ENCODE data around the gene LGALS7. TPM values are rescaled to one million over a fixed set of nuclear protein-coding genes. Genes with fewer than 3 reads are reported as not detected.
"Not testable (repeated sequence)": the region's sequence is repeated elsewhere in the genome, so short reads cannot be mapped to it uniquely, and the experiment has no call there.

The LGALS7 gene
- total and polyA plus RNA-seq, 5 donors from 2014 or later = not detected

GRCh38 chr19:38763795-38764220 lies 9.5 kb downstream of the LGALS7 start:
- H3K27ac ChIP-seq (ENCODE audit: insufficient read depth, low read length, poor library complexity, severe bottlenecking) = no peak overlapping the region
- H3K27me3 Mint-ChIP-seq = peaks cover 7% of the 10 kb centered on the region
- H3K4me1 Mint-ChIP-seq = peaks cover 0 to 6% (median 2%) of the 10 kb centered on the region in 4 donors
- no peak for ATAC-seq (ENCODE audit: low read depth in 2 of 2)
- no peak overlapping the region for H3K4me3 Mint-ChIP-seq
- no peak for DNase-seq
- H3K36me3 Mint-ChIP-seq = no peaks in the 10 kb centered on the region
- no peaks in the 10 kb centered on the region for H3K4me1 ChIP-seq (ENCODE audit: control insufficient read depth, insufficient read depth, low read length, poor library complexity, severe bottlenecking)
- H3K36me3 ChIP-seq (ENCODE audit: control insufficient read depth, insufficient read depth, low read length) = no peaks in the 10 kb centered on the region
- H3K9me3 ChIP-seq (ENCODE audit: control insufficient read depth in 2 of 2, low read length in 2 of 2) = no peaks in the 10 kb centered on the region
- H3K4me3 ChIP-seq (ENCODE audit: low read depth, low read length) = no peak overlapping the region
- H3K9me3 Mint-ChIP-seq = no peaks in the 10 kb centered on the region
- H3K27ac Mint-ChIP-seq = no peak overlapping the region
- no peaks in the 10 kb centered on the region for H3K27me3 ChIP-seq (ENCODE audit: control insufficient read depth, insufficient read depth, low read length)

GRCh38 chr19:38761884-38762389 lies 11.4 kb downstream of the LGALS7 start:
- not testable (repeated sequence) for H3K4me3 Mint-ChIP-seq

GRCh38 chr19:38760805-38761517 lies 12.4 kb downstream of the LGALS7 start:
- not testable (repeated sequence) for H3K4me1 ChIP-seq (ENCODE audit: control insufficient read depth, insufficient read depth, low read length, poor library complexity, severe bottlenecking); H3K4me3 Mint-ChIP-seq; H3K4me1 Mint-ChIP-seq; H3K27me3 ChIP-seq (ENCODE audit: control insufficient read depth, insufficient read depth, low read length); DNase-seq; H3K27me3 Mint-ChIP-seq; H3K36me3 Mint-ChIP-seq; H3K27ac Mint-ChIP-seq; H3K4me3 ChIP-seq (ENCODE audit: low read depth, low read length); H3K36me3 ChIP-seq (ENCODE audit: control insufficient read depth, insufficient read depth, low read length); H3K9me3 Mint-ChIP-seq; H3K9me3 ChIP-seq (ENCODE audit: control insufficient read depth in 2 of 2, low read length in 2 of 2); ATAC-seq (ENCODE audit: low read depth in 2 of 2); H3K27ac ChIP-seq (ENCODE audit: insufficient read depth, low read length, poor library complexity, severe bottlenecking)

More at GRCh38 chr19:38761884-38762389, 11.4 kb downstream of the LGALS7 start:
- not testable (repeated sequence) for H3K27ac Mint-ChIP-seq; H3K9me3 Mint-ChIP-seq; DNase-seq; ATAC-seq (ENCODE audit: low read depth in 2 of 2); H3K9me3 ChIP-seq (ENCODE audit: control insufficient read depth in 2 of 2, low read length in 2 of 2); H3K4me1 Mint-ChIP-seq; H3K27me3 Mint-ChIP-seq; H3K36me3 ChIP-seq (ENCODE audit: control insufficient read depth, insufficient read depth, low read length); H3K4me3 ChIP-seq (ENCODE audit: low read depth, low read length); H3K36me3 Mint-ChIP-seq; H3K27me3 ChIP-seq (ENCODE audit: control insufficient read depth, insufficient read depth, low read length); H3K4me1 ChIP-seq (ENCODE audit: control insufficient read depth, insufficient read depth, low read length, poor library complexity, severe bottlenecking); H3K27ac ChIP-seq (ENCODE audit: insufficient read depth, low read length, poor library complexity, severe bottlenecking)

- H3K4me3 ChIP-seq (ENCODE audit: low read depth, low read length) = no peak overlapping the region
- DNase-seq (no peak), ATAC-seq (ENCODE audit: low read depth in 2 of 2) (no peak)
- no peaks in the 10 kb centered on the region for H3K27me3 ChIP-seq (ENCODE audit: control insufficient read depth, insufficient read depth, low read length)
- H3K36me3 ChIP-seq (ENCODE audit: control insufficient read depth, insufficient read depth, low read length) = no peaks in the 10 kb centered on the region
- no peaks in the 10 kb centered on the region for H3K4me1 ChIP-seq (ENCODE audit: control insufficient read depth, insufficient read depth, low read length, poor library complexity, severe bottlenecking)
- Mint-ChIP-seq H3K4me3 (no peak overlapping the region), H3K9me3 (peaks cover 0 to 2% (median 0%) of the 10 kb centered on the region in 7 donors), H3K27ac (no peak overlapping the region), H3K27me3 (peaks cover 7% of the 10 kb centered on the region), H3K4me1 (peaks cover 0 to 6% (median 2%) of the 10 kb centered on the region in 4 donors), H3K36me3 (no peaks in the 10 kb centered on the region)
- no peak overlapping the region for H3K27ac ChIP-seq (ENCODE audit: insufficient read depth, low read length, poor library complexity, severe bottlenecking)
- no peaks in the 10 kb centered on the region for H3K9me3 ChIP-seq (ENCODE audit: control insufficient read depth in 2 of 2, low read length in 2 of 2)
Measured at GRCh38 chr19:38759590-38760003, 13.7 kb downstream of the LGALS7 start.

- not testable (repeated sequence) for DNase-seq; H3K4me3 Mint-ChIP-seq; H3K27ac ChIP-seq (ENCODE audit: insufficient read depth, low read length, poor library complexity, severe bottlenecking); H3K4me3 ChIP-seq (ENCODE audit: low read depth, low read length); H3K4me1 Mint-ChIP-seq; H3K36me3 ChIP-seq (ENCODE audit: control insufficient read depth, insufficient read depth, low read length); H3K9me3 Mint-ChIP-seq; ATAC-seq (ENCODE audit: low read depth in 2 of 2); H3K36me3 Mint-ChIP-seq; H3K9me3 ChIP-seq (ENCODE audit: control insufficient read depth in 2 of 2, low read length in 2 of 2); H3K27ac Mint-ChIP-seq; H3K4me1 ChIP-seq (ENCODE audit: control insufficient read depth, insufficient read depth, low read length, poor library complexity, severe bottlenecking); H3K27me3 ChIP-seq (ENCODE audit: control insufficient read depth, insufficient read depth, low read length)
- peaks cover 18% of the 10 kb centered on the region for H3K27me3 Mint-ChIP-seq
Measured at GRCh38 chr19:38754196-38754595, 19.1 kb downstream of the LGALS7 start.

- H3K4me1 Mint-ChIP-seq; H3K4me3 Mint-ChIP-seq; H3K36me3 Mint-ChIP-seq; H3K9me3 ChIP-seq (ENCODE audit: control insufficient read depth in 2 of 2, low read length in 2 of 2); H3K27ac ChIP-seq (ENCODE audit: insufficient read depth, low read length, poor library complexity, severe bottlenecking); H3K36me3 ChIP-seq (ENCODE audit: control insufficient read depth, insufficient read depth, low read length); H3K9me3 Mint-ChIP-seq; H3K4me1 ChIP-seq (ENCODE audit: control insufficient read depth, insufficient read depth, low read length, poor library complexity, severe bottlenecking); DNase-seq; H3K27me3 ChIP-seq (ENCODE audit: control insufficient read depth, insufficient read depth, low read length); ATAC-seq (ENCODE audit: low read depth in 2 of 2); H3K4me3 ChIP-seq (ENCODE audit: low read depth, low read length); H3K27ac Mint-ChIP-seq: not testable (repeated sequence)
- H3K27me3 Mint-ChIP-seq = peaks cover 22% of the 10 kb centered on the region
Measured at GRCh38 chr19:38753783-38754182, 19.5 kb downstream of the LGALS7 start.

- H3K36me3 ChIP-seq (ENCODE audit: control insufficient read depth, insufficient read depth, low read length) = no peaks in the 10 kb centered on the region
- Mint-ChIP-seq H3K9me3 (peaks cover 0 to 2% (median 0%) of the 10 kb centered on the region in 7 donors), H3K36me3 (no peaks in the 10 kb centered on the region), H3K4me1 (peaks cover 0 to 4% (median 0%) of the 10 kb centered on the region in 4 donors), H3K27me3 (peaks cover 16% of the 10 kb centered on the region), H3K27ac (peak overlapping the region in 1 of 3 donors; percentile 48), H3K4me3 (no peak overlapping the region)
- H3K9me3 ChIP-seq (ENCODE audit: control insufficient read depth in 2 of 2, low read length in 2 of 2) = no peaks in the 10 kb centered on the region
- no peak overlapping the region for H3K27ac ChIP-seq (ENCODE audit: insufficient read depth, low read length, poor library complexity, severe bottlenecking)
- H3K4me3 ChIP-seq (ENCODE audit: low read depth, low read length) = no peak overlapping the region
- DNase-seq (no peak), ATAC-seq (ENCODE audit: low read depth in 2 of 2) (no peak)
- no peaks in the 10 kb centered on the region for H3K27me3 ChIP-seq (ENCODE audit: control insufficient read depth, insufficient read depth, low read length)
- peaks cover under 1% of the 10 kb centered on the region for H3K4me1 ChIP-seq (ENCODE audit: control insufficient read depth, insufficient read depth, low read length, poor library complexity, severe bottlenecking)
Measured at GRCh38 chr19:38745316-38745715, 28.0 kb downstream of the LGALS7 start.

GRCh38 chr19:38744874-38745273 lies 28.4 kb downstream of the LGALS7 start:
- DNase-seq (no peak), ATAC-seq (ENCODE audit: low read depth in 2 of 2) (no peak)
- Mint-ChIP-seq H3K9me3 (peaks cover 0 to 2% (median 0%) of the 10 kb centered on the region in 7 donors), H3K27ac (peak overlapping the region in 1 of 3 donors; percentile 48), H3K27me3 (peaks cover 15% of the 10 kb centered on the region), H3K4me1 (peaks cover 0 to 4% (median under 1%) of the 10 kb centered on the region in 4 donors), H3K36me3 (no peaks in the 10 kb centered on the region), H3K4me3 (no peak overlapping the region)
- Histone ChIP-seq H3K27me3 (ENCODE audit: control insufficient read depth, insufficient read depth, low read length) (no peaks in the 10 kb centered on the region), H3K27ac (ENCODE audit: insufficient read depth, low read length, poor library complexity, severe bottlenecking) (no peak overlapping the region), H3K36me3 (ENCODE audit: control insufficient read depth, insufficient read depth, low read length) (no peaks in the 10 kb centered on the region), H3K4me3 (ENCODE audit: low read depth, low read length) (no peak overlapping the region), H3K4me1 (ENCODE audit: control insufficient read depth, insufficient read depth, low read length, poor library complexity, severe bottlenecking) (peaks cover 5% of the 10 kb centered on the region), H3K9me3 (ENCODE audit: control insufficient read depth in 2 of 2, low read length in 2 of 2) (no peaks in the 10 kb centered on the region)
